ENCODE measurements around the gene SMPD4.
"Not testable (repeated sequence)": the region's sequence is repeated elsewhere in the genome, so short reads cannot be mapped to it uniquely, and the experiment has no call there.

GRCh38 chr2:130228005-130228404 lies 46.6 kb upstream of the SMPD4 start:
- TF ChIP-seq EZH2phosphoT487 (IDR thresholded peaks at IDR 0.05; ENCODE audit: insufficient read depth, low read depth); EZH2 (IDR thresholded peaks at IDR 0.05; ENCODE audit: insufficient read depth, poor library complexity, severe bottlenecking): not testable (repeated sequence)
